DND-41 (cell line): ENCODE measurements around the gene ACO1.

Experiments
- CTCF ChIP-seq: IDR thresholded peaks from 2 replicates; pipeline ENCODE4 v1.5.1; 2012; ENCODE audit warnings: borderline replicate concordance, low read length, moderate library complexity, mild to moderate bottlenecking; ENCODE audit not compliant: poor library complexity, severe bottlenecking; ENCODE audit errors: extremely low read depth
- EZH2 ChIP-seq: IDR thresholded peaks from 3 replicates; pipeline ENCODE4 v1.6.1; 2012; ENCODE audit warnings: borderline replicate concordance, low read depth, mild to moderate bottlenecking, moderate library complexity, low read length, inconsistent platforms; ENCODE audit not compliant: severe bottlenecking

GRCh38 chr9:32431196-32431595, 46.8 kb downstream of the ACO1 start:
- TF ChIP-seq CTCF (no peak), EZH2 (no peak)
